ENCODE data around the gene LGALS4. TPM values are rescaled to one million over a fixed set of nuclear protein-coding genes. Genes with fewer than 3 reads are reported as not detected.
"Not testable (repeated sequence)": the region's sequence is repeated elsewhere in the genome, so short reads cannot be mapped to it uniquely, and the experiment has no call there.

LGALS4 gene
- polyA plus RNA-seq, 4 donors: 1,130 to 3,807 (median 2,480) TPM

DNA sequence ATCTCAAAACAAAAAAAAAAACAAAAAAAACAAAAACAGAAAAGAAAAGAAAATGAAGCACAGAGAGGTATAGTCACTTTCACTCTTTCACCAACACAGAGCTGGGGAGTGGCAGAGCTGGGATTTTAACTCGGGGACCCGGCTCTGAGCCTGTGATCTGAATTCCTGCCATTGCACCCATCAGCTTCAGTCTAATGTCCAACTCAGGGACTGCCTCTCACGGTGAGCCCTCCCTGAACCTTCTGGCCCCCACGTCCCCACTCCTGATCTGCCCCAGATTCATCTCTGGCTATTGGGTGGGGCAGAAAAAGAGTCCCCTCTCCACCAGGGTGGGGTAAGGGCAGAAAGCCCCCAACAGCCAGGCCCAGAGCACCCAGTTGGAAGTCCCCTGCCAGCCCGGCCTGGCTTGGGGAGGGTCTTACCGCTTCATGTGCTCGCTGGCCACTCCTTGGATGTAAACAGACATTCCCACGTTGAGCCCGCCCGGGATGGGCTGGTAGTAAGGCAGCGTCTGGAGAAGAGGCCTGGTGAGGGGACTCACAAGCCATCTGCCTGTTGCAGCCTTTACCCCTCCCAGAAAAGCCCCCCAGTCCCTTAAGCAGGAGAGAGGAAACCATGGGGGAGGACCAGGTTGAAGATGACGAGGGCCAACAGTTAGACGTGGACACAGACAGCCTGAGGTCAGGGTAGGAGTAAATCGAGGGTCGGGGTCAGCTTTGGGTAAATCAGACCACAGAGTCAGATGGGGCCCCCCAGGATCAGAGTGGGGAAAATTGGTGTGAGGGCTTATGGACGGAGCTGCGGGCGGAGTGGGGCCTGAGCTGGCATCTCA, 520 bp downstream of the LGALS4 start:
- peak; percentile 60 to 68 for DNase-seq

DNA sequence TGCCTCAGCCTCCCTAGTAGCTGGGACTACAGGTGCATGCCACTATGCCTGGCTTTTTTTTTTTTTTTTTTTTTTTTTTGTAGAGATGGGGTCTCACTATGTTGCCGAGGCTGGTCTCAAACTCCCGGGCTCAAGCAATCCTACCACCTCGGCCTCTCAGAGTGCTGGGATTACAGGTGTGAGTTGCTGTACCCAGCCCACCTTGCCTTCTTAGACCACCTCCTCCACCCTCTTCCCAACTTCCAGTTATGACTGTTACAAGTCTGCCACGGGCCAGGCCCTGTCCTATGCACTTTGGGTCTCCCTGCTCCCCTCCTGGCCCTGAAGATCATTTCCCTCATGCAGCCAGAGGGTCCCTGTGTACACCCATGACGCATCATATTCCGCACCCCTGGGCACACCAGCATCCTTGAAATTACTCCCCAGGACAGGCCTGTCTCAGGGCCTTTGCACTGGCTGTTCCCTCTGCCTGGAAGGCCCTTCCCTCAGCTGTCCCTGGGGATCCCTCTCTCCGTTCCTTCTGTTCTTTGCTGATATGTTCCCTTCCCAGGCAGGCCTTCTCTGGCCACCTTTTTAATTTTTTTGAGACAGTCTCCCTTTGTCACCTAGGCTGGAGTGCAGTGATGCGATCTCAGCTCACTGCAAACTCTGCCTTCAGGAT, 3.0 kb downstream of the LGALS4 start:
- Histone ChIP-seq H3K36me3 (ENCODE audit: control insufficient read depth in 3 of 3, insufficient read depth in 2 of 3, low read depth in 1 of 3, low read length in 3 of 3) (peaks cover 4 to 71% (median 5%) of the 10 kb centered on the region in 3 donors), H3K4me3 (ENCODE audit: low read depth in 1 of 3, low read length in 3 of 3) (peak overlapping the region in 2 of 3 donors; percentile 15 to 89), H3K27ac (ENCODE audit: low read depth in 1 of 3, low read length in 2 of 3) (peak overlapping the region; percentile 12 to 62 (median 23)), H3K27me3 (ENCODE audit: control insufficient read depth in 3 of 3, insufficient read depth in 3 of 3, low read length in 3 of 3) (no peaks in the 10 kb centered on the region), H3K4me1 (ENCODE audit: control insufficient read depth in 3 of 3, insufficient read depth in 2 of 3, low read depth in 1 of 3, low read length in 2 of 3) (peaks cover 0 to 51% (median 1%) of the 10 kb centered on the region in 3 donors), H3K9me3 (ENCODE audit: control insufficient read depth in 2 of 2, insufficient read depth in 1 of 2, low read depth in 1 of 2, low read length in 1 of 2) (no peaks in the 10 kb centered on the region)
- no peak for FAIRE-seq
- no peak for DNase-seq
- 81 to 90% (median 86%) methylated on average over 7 to 8 of the region's 8 CpGs for WGBS, 3 donors

More for the DNA sequence above, 520 bp downstream of the LGALS4 start:
- H3K4me3 ChIP-seq (ENCODE audit: low read depth in 1 of 3, low read length in 3 of 3): peak overlapping the region; percentile 41 to 89 (median 71)
- FAIRE-seq: no peak
- 20 to 51% (median 40%) methylated on average over 18 of the region's 18 CpGs for WGBS, 3 donors
- H3K27ac ChIP-seq (ENCODE audit: low read depth in 1 of 3, low read length in 2 of 3): peak overlapping the region; percentile 90 to 94 (median 92)
- H3K9me3 ChIP-seq (ENCODE audit: control insufficient read depth in 2 of 2, insufficient read depth in 1 of 2, low read depth in 1 of 2, low read length in 1 of 2): no peaks in the 10 kb centered on the region
- H3K4me1 ChIP-seq (ENCODE audit: control insufficient read depth in 3 of 3, insufficient read depth in 2 of 3, low read depth in 1 of 3, low read length in 2 of 3): peaks cover 3 to 62% (median 10%) of the 10 kb centered on the region in 3 donors
- H3K27me3 ChIP-seq (ENCODE audit: control insufficient read depth in 3 of 3, insufficient read depth in 3 of 3, low read length in 3 of 3): no peaks in the 10 kb centered on the region
- H3K36me3 ChIP-seq (ENCODE audit: control insufficient read depth in 3 of 3, insufficient read depth in 2 of 3, low read depth in 1 of 3, low read length in 3 of 3): peaks cover 0 to 72% (median 10%) of the 10 kb centered on the region in 3 donors

DNA sequence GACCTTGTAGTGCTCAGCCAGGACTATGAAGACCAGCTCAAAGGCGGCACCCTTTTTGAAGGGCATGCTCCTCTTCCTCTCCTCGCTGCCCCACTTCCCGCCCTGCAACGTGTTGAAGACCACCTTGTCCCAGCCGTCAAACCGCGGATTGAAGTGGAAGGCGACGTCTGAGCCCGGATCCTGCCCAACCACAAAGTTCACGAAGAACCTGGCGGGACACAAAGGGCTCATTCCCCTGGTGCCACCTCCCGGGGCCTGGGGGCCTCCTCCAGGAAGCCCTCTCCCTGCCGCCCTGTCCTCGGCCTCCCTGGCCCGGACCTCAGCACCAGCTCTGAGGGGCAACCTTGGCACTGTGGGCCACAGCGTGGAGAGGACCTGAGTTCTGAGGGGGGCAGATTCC, 4.0 kb downstream of the LGALS4 start:
- H3K9me3 ChIP-seq (ENCODE audit: control insufficient read depth in 2 of 2, insufficient read depth in 1 of 2, low read depth in 1 of 2, low read length in 1 of 2): no peaks in the 10 kb centered on the region
- H3K4me3 ChIP-seq (ENCODE audit: low read depth in 1 of 3, low read length in 3 of 3): peak overlapping the region in 1 of 3 donors; percentile 28
- FAIRE-seq (no peak), DNase-seq (no peak)
- H3K36me3 ChIP-seq (ENCODE audit: control insufficient read depth in 3 of 3, insufficient read depth in 2 of 3, low read depth in 1 of 3, low read length in 3 of 3): peaks cover 5 to 77% (median 6%) of the 10 kb centered on the region in 3 donors
- H3K27ac ChIP-seq (ENCODE audit: low read depth in 1 of 3, low read length in 2 of 3): peak overlapping the region in 2 of 3 donors; percentile 72 to 86
- 90 to 91% (median 90%) methylated on average over 15 to 17 of the region's 17 CpGs for WGBS, 3 donors
- no peaks in the 10 kb centered on the region for H3K27me3 ChIP-seq (ENCODE audit: control insufficient read depth in 3 of 3, insufficient read depth in 3 of 3, low read length in 3 of 3)
- peaks cover 0 to 41% (median 1%) of the 10 kb centered on the region in 3 donors for H3K4me1 ChIP-seq (ENCODE audit: control insufficient read depth in 3 of 3, insufficient read depth in 2 of 3, low read depth in 1 of 3, low read length in 2 of 3)

DNA sequence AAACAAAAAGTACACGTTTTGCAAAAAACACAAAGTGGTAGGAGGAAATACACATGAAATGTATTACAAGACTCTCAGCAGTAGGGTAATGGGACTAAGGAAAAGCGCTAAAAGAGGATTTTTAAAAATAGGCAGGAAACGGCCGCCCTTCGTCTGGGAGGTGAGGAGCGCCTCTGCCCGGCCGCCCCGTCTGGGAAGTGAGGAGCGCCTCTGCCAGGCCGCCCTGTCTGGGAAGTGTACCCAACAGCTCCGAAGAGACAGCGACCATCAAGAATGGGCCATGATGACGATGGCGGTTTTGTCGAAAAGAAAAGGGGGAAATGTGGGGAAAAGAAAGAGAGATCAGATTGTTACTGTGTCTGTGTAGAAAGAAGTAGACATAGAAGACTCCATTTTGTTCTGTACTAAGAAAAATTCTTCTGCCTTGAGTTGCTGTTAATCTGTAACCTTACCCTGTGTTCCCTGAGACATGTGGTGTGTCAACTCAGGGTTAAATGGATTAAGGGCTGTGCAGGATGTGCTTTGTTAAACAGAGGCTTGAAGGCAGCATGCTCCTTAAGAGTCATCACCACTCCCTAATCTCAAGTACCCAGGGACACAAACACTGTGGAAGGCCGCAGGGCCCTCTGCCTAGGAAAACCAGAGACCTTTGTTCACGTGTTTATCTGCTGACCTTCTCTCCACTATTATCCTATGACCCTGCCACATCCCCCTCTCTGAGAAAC, 5.2 kb downstream of the LGALS4 start:
- peaks cover 11 to 85% (median 13%) of the 10 kb centered on the region in 3 donors for H3K36me3 ChIP-seq (ENCODE audit: control insufficient read depth in 3 of 3, insufficient read depth in 2 of 3, low read depth in 1 of 3, low read length in 3 of 3)
- WGBS, 3 donors: 70 to 75% (median 72%) methylated on average over 13 to 15 of the region's 18 CpGs
- not testable (repeated sequence) for FAIRE-seq; H3K27me3 ChIP-seq (ENCODE audit: control insufficient read depth in 3 of 3, insufficient read depth in 3 of 3, low read length in 3 of 3); H3K4me3 ChIP-seq (ENCODE audit: low read depth in 1 of 3, low read length in 3 of 3); H3K9me3 ChIP-seq (ENCODE audit: control insufficient read depth in 2 of 2, insufficient read depth in 1 of 2, low read depth in 1 of 2, low read length in 1 of 2)
- peak in 1 of 2 donors; percentile 57 for DNase-seq
- H3K4me1 ChIP-seq (ENCODE audit: control insufficient read depth in 3 of 3, insufficient read depth in 2 of 3, low read depth in 1 of 3, low read length in 2 of 3): peaks cover 0 to 32% (median 1%) of the 10 kb centered on the region in 3 donors
- H3K27ac ChIP-seq (ENCODE audit: low read depth in 1 of 3, low read length in 2 of 3): peak overlapping the region in 2 of 3 donors; percentile 62 to 65

DNA sequence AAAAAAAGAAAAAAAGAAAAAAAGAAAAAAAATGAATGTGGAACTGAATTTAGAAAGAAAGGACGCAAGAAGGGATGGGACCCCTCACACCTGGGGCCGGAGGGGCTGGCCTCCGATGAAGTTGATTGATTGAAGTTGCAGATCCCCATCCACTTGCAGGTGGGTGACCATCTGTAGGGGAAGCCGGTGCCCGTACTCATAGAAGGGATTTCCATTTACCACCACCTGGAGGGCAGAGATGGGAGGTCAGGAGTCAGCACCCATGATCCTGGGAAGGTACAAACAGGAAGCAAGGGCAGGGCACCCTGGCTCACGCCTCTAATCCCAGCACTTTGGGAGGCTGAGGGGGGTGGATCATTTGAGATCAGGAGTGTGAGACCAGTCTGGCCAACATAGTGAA, 6.4 kb downstream of the LGALS4 start:
- no peak for DNase-seq
- no peaks in the 10 kb centered on the region for H3K27me3 ChIP-seq (ENCODE audit: control insufficient read depth in 3 of 3, insufficient read depth in 3 of 3, low read length in 3 of 3)
- FAIRE-seq: no peak
- H3K36me3 ChIP-seq (ENCODE audit: control insufficient read depth in 3 of 3, insufficient read depth in 2 of 3, low read depth in 1 of 3, low read length in 3 of 3): peaks cover 11 to 90% (median 21%) of the 10 kb centered on the region in 3 donors
- H3K4me3 ChIP-seq (ENCODE audit: low read depth in 1 of 3, low read length in 3 of 3): no peak overlapping the region
- H3K9me3 ChIP-seq (ENCODE audit: control insufficient read depth in 2 of 2, insufficient read depth in 1 of 2, low read depth in 1 of 2, low read length in 1 of 2): no peaks in the 10 kb centered on the region
- peaks cover 0 to 30% (median 1%) of the 10 kb centered on the region in 3 donors for H3K4me1 ChIP-seq (ENCODE audit: control insufficient read depth in 3 of 3, insufficient read depth in 2 of 3, low read depth in 1 of 3, low read length in 2 of 3)
- 79 to 90% (median 88%) methylated on average over 6 of the region's 6 CpGs for WGBS, 3 donors
- peak overlapping the region in 1 of 3 donors; percentile 18 for H3K27ac ChIP-seq (ENCODE audit: low read depth in 1 of 3, low read length in 2 of 3)

DNA sequence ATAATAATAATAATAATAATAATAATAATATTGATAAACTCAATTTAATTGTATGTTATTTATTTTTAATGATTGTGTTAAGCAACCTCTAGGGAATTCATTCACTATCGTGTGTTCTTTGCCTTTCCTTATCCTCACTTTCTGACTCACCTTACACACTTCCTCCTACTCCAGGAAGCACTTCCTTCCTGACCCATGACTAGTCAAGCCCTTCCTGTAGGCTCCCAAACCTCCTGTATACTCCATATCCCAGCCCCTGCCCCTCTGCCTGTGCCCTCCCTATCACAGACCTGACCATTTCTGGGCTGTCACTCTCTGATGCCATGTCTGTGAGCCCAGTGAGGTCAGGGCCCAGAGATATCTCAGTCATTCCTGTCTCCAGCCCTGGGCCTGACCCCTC, 7.6 kb downstream of the LGALS4 start:
- Histone ChIP-seq H3K27me3 (ENCODE audit: control insufficient read depth in 3 of 3, insufficient read depth in 3 of 3, low read length in 3 of 3) (no peaks in the 10 kb centered on the region), H3K36me3 (ENCODE audit: control insufficient read depth in 3 of 3, insufficient read depth in 2 of 3, low read depth in 1 of 3, low read length in 3 of 3) (peaks cover 11 to 82% (median 27%) of the 10 kb centered on the region in 3 donors), H3K4me1 (ENCODE audit: control insufficient read depth in 3 of 3, insufficient read depth in 2 of 3, low read depth in 1 of 3, low read length in 2 of 3) (peaks cover 0 to 30% (median 1%) of the 10 kb centered on the region in 3 donors), H3K4me3 (ENCODE audit: low read depth in 1 of 3, low read length in 3 of 3) (no peak overlapping the region), H3K27ac (ENCODE audit: low read depth in 1 of 3, low read length in 2 of 3) (peak overlapping the region; percentile 2 to 74 (median 58)), H3K9me3 (ENCODE audit: control insufficient read depth in 2 of 2, insufficient read depth in 1 of 2, low read depth in 1 of 2, low read length in 1 of 2) (no peaks in the 10 kb centered on the region)
- DNase-seq: peak in 1 of 2 donors; percentile 69
- FAIRE-seq: no peak
- 13 to 38% (median 17%) methylated on average over 1 of the region's 1 CpG for WGBS, 3 donors

DNA sequence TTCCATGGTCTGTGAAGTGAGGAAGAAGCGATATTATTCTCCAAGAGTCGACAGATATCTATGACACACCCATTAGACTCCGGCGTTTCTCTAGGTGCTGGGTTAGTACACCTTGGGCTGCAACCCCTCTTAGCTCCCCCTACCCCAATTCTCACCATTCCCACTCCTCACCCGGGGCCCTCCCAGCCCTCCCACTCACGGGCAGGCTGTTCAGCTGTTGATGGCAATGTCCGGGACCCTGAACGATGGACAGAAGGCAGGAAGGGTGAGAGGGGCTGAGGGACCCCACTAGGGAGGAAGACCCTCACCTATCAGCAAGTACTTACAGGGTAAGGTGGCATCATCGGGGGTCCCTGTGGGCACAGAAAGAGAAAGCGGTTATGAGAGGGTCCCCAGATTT, 9.2 kb downstream of the LGALS4 start:
- WGBS, 3 donors: 92 to 95% (median 92%) methylated on average over 10 of the region's 10 CpGs
- H3K36me3 ChIP-seq (ENCODE audit: control insufficient read depth in 3 of 3, insufficient read depth in 2 of 3, low read depth in 1 of 3, low read length in 3 of 3): peaks cover 11 to 77% (median 27%) of the 10 kb centered on the region in 3 donors

More for the DNA sequence above, 9.2 kb downstream of the LGALS4 start:
- Histone ChIP-seq H3K4me3 (ENCODE audit: low read depth in 1 of 3, low read length in 3 of 3) (no peak overlapping the region), H3K4me1 (ENCODE audit: control insufficient read depth in 3 of 3, insufficient read depth in 2 of 3, low read depth in 1 of 3, low read length in 2 of 3) (peaks cover 0 to 20% (median 0%) of the 10 kb centered on the region in 3 donors), H3K27ac (ENCODE audit: low read depth in 1 of 3, low read length in 2 of 3) (no peak overlapping the region), H3K27me3 (ENCODE audit: control insufficient read depth in 3 of 3, insufficient read depth in 3 of 3, low read length in 3 of 3) (no peaks in the 10 kb centered on the region), H3K9me3 (ENCODE audit: control insufficient read depth in 2 of 2, insufficient read depth in 1 of 2, low read depth in 1 of 2, low read length in 1 of 2) (peaks cover 0 to 6% of the 10 kb centered on the region in 2 donors)
- DNase-seq (no peak), FAIRE-seq (no peak)

Measured in small intestine (tissue), 7 donors.